Gastroesophageal sphincter (tissue), 3 donors: ENCODE measurements around the gene DOCK4.

Experiments
- POLR2A ChIP-seq, 2 donors: fragments of 450-650 bp; IDR thresholded peaks; one replicate each; pipeline ENCODE4 v1.6.1; 2017; ENCODE audit warnings: antibody characterized with exemption in 2 of 2, mild to moderate bottlenecking in 2 of 2, moderate library complexity in 1 of 2
- POLR2AphosphoS5 ChIP-seq: sonication (generic); formaldehyde crosslinking; IDR thresholded peaks from one replicate; pipeline ENCODE4 v1.6.1; 2017; ENCODE audit warnings: antibody characterized with exemption
- TF ChIP-seq, protein P1 (sequence below), 4 experiments: fragments of 200-600 bp in 2 of 4; fragments of 450-650 bp in 2 of 4; sonication (generic) in 1 of 4; IDR thresholded peaks; one replicate each; pipeline ENCODE4 v1.5.1; 2017 to 2019; ENCODE audit warnings: antibody characterized with exemption in 4 of 4, mild to moderate bottlenecking in 2 of 4, moderate library complexity in 2 of 4

DNA sequence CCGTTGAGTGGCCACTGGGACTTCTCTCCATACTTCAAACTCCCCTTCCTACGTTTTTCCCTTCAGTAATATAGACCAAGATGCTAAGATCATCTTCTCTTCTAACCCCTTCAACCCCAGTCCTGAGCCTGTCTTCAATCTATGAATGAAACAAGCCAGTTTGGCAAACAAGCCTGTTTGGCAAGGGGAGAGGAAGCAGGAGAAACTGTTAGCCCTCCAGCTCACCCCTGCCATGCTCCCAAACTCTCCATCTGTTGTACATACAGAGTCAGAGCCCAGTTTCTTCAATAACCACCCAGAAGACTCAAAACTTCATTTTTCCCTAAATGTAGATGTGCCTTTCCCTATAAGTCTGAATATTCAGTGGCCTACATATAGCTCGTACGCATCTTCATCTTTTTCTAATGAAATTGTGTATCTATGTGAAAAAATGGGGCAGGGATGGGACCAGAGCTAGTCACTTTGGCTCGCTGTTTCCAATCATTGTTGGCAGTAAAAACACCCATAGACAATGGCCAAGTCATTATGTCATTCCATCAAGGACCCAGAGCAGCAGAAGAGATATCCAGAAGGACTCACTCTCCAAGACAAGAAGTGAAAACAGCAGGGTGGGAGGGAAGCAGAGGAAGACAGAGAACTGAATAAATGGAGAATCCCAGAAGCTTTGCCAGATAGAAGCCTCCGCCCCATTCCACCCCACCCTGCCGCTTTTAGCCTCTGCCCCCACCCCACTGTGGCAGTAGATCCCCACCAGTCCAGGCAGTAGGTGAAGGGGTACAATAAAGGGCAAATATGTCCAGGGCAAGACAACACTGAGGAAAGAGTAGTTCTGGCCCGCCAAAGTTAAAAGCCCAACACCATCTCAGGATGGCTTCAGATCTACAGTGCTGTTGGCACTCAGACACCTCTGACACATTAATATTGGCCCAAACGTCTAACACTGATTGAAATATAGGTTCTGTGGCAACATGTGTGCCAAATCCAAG lies 87.3 kb downstream of the DOCK4 start:
- TF ChIP-seq POLR2AphosphoS5 (no peak), POLR2A (IDR thresholded peaks at IDR 0.05) (no peak)
- TF ChIP-seq, protein P1, sequence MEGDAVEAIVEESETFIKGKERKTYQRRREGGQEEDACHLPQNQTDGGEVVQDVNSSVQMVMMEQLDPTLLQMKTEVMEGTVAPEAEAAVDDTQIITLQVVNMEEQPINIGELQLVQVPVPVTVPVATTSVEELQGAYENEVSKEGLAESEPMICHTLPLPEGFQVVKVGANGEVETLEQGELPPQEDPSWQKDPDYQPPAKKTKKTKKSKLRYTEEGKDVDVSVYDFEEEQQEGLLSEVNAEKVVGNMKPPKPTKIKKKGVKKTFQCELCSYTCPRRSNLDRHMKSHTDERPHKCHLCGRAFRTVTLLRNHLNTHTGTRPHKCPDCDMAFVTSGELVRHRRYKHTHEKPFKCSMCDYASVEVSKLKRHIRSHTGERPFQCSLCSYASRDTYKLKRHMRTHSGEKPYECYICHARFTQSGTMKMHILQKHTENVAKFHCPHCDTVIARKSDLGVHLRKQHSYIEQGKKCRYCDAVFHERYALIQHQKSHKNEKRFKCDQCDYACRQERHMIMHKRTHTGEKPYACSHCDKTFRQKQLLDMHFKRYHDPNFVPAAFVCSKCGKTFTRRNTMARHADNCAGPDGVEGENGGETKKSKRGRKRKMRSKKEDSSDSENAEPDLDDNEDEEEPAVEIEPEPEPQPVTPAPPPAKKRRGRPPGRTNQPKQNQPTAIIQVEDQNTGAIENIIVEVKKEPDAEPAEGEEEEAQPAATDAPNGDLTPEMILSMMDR (IDR thresholded peaks at IDR 0.05), result no peak
